Measurements from ENCODE around the gene NKX2-1.

NKX2-1 gene

GRCh38 chr14:36517242-36518030, 2.6 kb downstream of the NKX2-1 start:
- DNase-seq, result no peak

GRCh38 chr14:36516719-36517241, 3.3 kb downstream of the NKX2-1 start:
- DNase-seq, result no peak

- DNase-seq, result no peak
These were observed 3.9 kb downstream of the NKX2-1 start for GRCh38 chr14:36515896-36516718.

- no peak for DNase-seq
These were observed 4.9 kb downstream of the NKX2-1 start for GRCh38 chr14:36515105-36515593.

GRCh38 chr14:36514278-36515104, 5.5 kb downstream of the NKX2-1 start:
- no peak for DNase-seq

- DNase-seq, result no peak
These were observed 6.4 kb downstream of the NKX2-1 start for GRCh38 chr14:36513451-36514277.

- no peak for DNase-seq
These were observed 7.0 kb downstream of the NKX2-1 start for GRCh38 chr14:36513012-36513420.

- no peak for DNase-seq
These were observed 7.4 kb downstream of the NKX2-1 start for GRCh38 chr14:36512585-36513003.

GRCh38 chr14:36511981-36512584, 7.9 kb downstream of the NKX2-1 start:
- no peak for DNase-seq

GRCh38 chr14:36510874-36511273, 9.2 kb downstream of the NKX2-1 start:
- no peak for DNase-seq

- no peak for DNase-seq
These were observed 9.8 kb downstream of the NKX2-1 start for GRCh38 chr14:36510078-36510799.

GRCh38 chr14:36509069-36509917, 10.7 kb downstream of the NKX2-1 start:
- no peak for DNase-seq

GRCh38 chr14:36508418-36509068, 11.5 kb downstream of the NKX2-1 start:
- no peak for DNase-seq

- no peak for DNase-seq
These were observed 12.1 kb downstream of the NKX2-1 start for GRCh38 chr14:36507847-36508417.

- no peak for DNase-seq
These were observed 13.1 kb downstream of the NKX2-1 start for GRCh38 chr14:36506732-36507614.

GRCh38 chr14:36505892-36506731, 13.9 kb downstream of the NKX2-1 start:
- DNase-seq, result no peak

All from activated CD4-positive, alpha-beta T cell treated with anti-CD3 and anti-CD28 coated beads, Interleukin-2, amount 50 U/mL, for 4 hours (primary cell).